OCI-LY1 (cell line): ENCODE measurements around the gene MRPL33.

Experiments
- H2AFZ ChIP-seq: fragments of 200-600 bp; sonication (generic), shearing (Covaris generic); 2 replicates; pipeline ENCODE4 v1.6.0; 2014; ENCODE audit warnings: antibody characterized with exemption, mild to moderate bottlenecking, low read length
- H3F3A ChIP-seq: fragments of 200-600 bp; sonication (generic), shearing (Covaris generic); 2 replicates; pipeline ENCODE4 v1.6.0; 2014; ENCODE audit warnings: mild to moderate bottlenecking, antibody characterized with exemption, low read length, moderate library complexity; ENCODE audit not compliant: insufficient read depth
- H3K27ac ChIP-seq: fragments of 200-600 bp; sonication (generic); 2 replicates; pipeline ENCODE4 v1.5.1; 2014; ENCODE audit warnings: low read length, mixed run types, mild to moderate bottlenecking, low read depth; ENCODE audit not compliant: poor library complexity, severe bottlenecking
- H3K27me3 ChIP-seq: fragments of 200-600 bp; sonication (generic); 2 replicates; pipeline ENCODE4 v1.6.0; 2014; ENCODE audit warnings: antibody characterized with exemption, mild to moderate bottlenecking, low read length, moderate library complexity; ENCODE audit not compliant: insufficient read depth
- H3K36me3 ChIP-seq: fragments of 200-600 bp; sonication (generic); 2 replicates; pipeline ENCODE4 v1.6.1; 2014; ENCODE audit warnings: mild to moderate bottlenecking, antibody characterized with exemption, low read length, moderate library complexity, mixed read lengths; ENCODE audit not compliant: insufficient read depth
- H3K4me1 ChIP-seq: fragments of 200-600 bp; sonication (generic); 2 replicates; pipeline ENCODE4 v1.5.1; 2014; ENCODE audit warnings: mild to moderate bottlenecking, low read length, moderate library complexity; ENCODE audit not compliant: insufficient read depth, severe bottlenecking
- H3K4me2 ChIP-seq: fragments of 200-600 bp; sonication (generic), shearing (Covaris generic); 2 replicates; pipeline ENCODE4 v1.6.1; 2014; ENCODE audit warnings: low read length
- H3K4me3 ChIP-seq: fragments of 200-600 bp; sonication (generic); 2 replicates; pipeline ENCODE4 v1.5.1; 2014; ENCODE audit warnings: low read length, low read depth, mild to moderate bottlenecking, mixed read lengths; ENCODE audit not compliant: poor library complexity, severe bottlenecking
- H3K79me2 ChIP-seq: fragments of 200-600 bp; shearing (Covaris generic); 2 replicates; pipeline ENCODE4 v1.6.1; 2016; ENCODE audit warnings: mixed run types, low read length, mixed read lengths; ENCODE audit not compliant: insufficient read depth
- H3K9ac ChIP-seq: fragments of 200-600 bp; sonication (generic), shearing (Covaris generic); 2 replicates; pipeline ENCODE4 v1.6.1; 2014; ENCODE audit warnings: mild to moderate bottlenecking, low read length, mixed read lengths
- H3K9me2 ChIP-seq: fragments of 200-600 bp; sonication (generic), shearing (Covaris generic); 2 replicates; pipeline ENCODE4 v1.6.1; 2014; ENCODE audit warnings: low read depth, mild to moderate bottlenecking, low read length, mixed read lengths
- H3K9me3 ChIP-seq: fragments of 200-600 bp; shearing (Covaris generic); 2 replicates; pipeline ENCODE4 v1.6.1; 2014; ENCODE audit warnings: low read length, mixed read lengths
- H4K20me1 ChIP-seq: fragments of 200-600 bp; sonication (generic), shearing (Covaris generic); 2 replicates; pipeline ENCODE4 v1.6.0; 2016; ENCODE audit warnings: mild to moderate bottlenecking, low read length; ENCODE audit not compliant: insufficient read depth
- EZH2 ChIP-seq: fragments of 200-600 bp; sonication (generic), shearing (Covaris generic); IDR thresholded peaks from 2 replicates; pipeline ENCODE4 v1.8.0; 2017; ENCODE audit warnings: borderline replicate concordance, mixed run types, mild to moderate bottlenecking, antibody characterized with exemption, low read length, moderate library complexity, mixed read lengths
- TF ChIP-seq, protein P1 (sequence below): fragments of 200-600 bp; sonication (generic), shearing (Covaris generic); IDR thresholded peaks from 2 replicates; pipeline ENCODE4 v1.5.1; 2017; ENCODE audit warnings: mild to moderate bottlenecking, antibody characterized with exemption, low read length, moderate library complexity, mixed read lengths

The MRPL33 gene

DNA sequence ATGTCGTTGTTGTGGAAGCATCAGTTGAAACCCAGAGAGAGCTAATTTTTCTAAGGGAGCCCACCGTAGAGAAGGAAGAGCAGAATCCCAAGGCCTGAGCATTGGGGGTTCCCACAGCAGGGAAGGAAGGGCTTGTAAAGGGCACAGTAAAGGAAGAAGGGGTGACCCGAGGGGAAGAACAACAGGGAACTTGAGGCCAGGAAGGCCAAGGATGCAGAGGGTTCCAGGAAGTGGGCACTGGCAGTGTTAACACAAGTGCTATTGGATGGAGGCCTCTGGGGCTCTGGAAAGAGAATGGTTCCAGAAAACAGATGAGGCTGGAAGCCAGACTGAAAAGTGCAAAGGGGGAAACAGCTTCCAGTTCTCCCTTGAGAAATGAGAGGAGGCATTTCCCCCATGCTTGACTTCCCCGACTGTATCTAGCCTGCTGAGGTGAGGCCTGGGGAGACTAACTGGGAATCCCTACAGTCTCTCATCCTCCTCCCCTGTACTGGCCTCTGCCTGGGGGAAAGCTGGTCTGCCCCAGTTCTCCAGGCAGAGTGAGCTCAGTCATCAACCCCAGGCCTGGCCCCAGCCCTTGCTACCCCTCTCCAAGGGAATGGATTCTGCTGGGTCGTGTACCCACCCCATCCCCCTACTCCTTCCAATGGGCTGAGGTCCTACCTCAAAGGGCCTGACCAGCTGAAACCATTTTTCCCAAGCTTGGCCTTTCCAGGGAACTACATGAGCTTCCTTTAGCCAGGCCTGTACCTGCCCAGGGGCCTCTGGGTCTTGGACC lies 43.2 kb upstream of the MRPL33 start:
- Histone ChIP-seq H3K79me2 (no peaks in the 10 kb centered on the region), H3K4me3 (no peak overlapping the region), H3K9ac (no peak overlapping the region), H3K27me3 (no peaks in the 10 kb centered on the region), H2AFZ (no peak overlapping the region), H3K4me2 (no peak overlapping the region), H3K36me3 (no peaks in the 10 kb centered on the region), H3F3A (no peaks in the 10 kb centered on the region), H4K20me1 (no peaks in the 10 kb centered on the region), H3K4me1 (no peaks in the 10 kb centered on the region), H3K9me3 (no peaks in the 10 kb centered on the region), H3K9me2 (no peaks in the 10 kb centered on the region), H3K27ac (no peak overlapping the region)
- TF ChIP-seq, protein P1, sequence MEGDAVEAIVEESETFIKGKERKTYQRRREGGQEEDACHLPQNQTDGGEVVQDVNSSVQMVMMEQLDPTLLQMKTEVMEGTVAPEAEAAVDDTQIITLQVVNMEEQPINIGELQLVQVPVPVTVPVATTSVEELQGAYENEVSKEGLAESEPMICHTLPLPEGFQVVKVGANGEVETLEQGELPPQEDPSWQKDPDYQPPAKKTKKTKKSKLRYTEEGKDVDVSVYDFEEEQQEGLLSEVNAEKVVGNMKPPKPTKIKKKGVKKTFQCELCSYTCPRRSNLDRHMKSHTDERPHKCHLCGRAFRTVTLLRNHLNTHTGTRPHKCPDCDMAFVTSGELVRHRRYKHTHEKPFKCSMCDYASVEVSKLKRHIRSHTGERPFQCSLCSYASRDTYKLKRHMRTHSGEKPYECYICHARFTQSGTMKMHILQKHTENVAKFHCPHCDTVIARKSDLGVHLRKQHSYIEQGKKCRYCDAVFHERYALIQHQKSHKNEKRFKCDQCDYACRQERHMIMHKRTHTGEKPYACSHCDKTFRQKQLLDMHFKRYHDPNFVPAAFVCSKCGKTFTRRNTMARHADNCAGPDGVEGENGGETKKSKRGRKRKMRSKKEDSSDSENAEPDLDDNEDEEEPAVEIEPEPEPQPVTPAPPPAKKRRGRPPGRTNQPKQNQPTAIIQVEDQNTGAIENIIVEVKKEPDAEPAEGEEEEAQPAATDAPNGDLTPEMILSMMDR: no peak

DNA sequence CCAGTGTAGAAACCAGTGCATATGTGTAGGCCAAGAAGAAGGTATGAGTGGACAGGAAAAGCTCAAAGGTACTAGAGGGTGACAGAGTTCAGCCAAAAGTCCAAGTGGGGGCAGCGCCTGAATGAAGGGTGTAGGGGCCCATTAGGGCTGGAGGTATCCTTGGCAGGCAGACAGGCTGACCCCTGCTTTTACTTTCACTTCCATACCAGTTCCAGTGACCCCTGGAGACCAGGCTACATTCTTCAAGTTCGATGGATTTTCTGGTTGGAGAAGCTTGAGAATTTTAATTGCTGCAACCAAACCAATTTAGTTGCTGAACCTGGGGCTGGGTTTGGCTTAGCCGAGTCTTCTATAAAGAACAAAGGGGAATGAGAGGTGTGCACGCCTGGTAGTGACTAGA lies 42.3 kb upstream of the MRPL33 start:
- Histone ChIP-seq H3K27me3 (no peaks in the 10 kb centered on the region), H3K9ac (no peak overlapping the region), H3K4me3 (no peak overlapping the region), H3K27ac (no peak overlapping the region), H2AFZ (no peak overlapping the region), H3K4me1 (no peaks in the 10 kb centered on the region), H3F3A (no peaks in the 10 kb centered on the region), H3K4me2 (no peak overlapping the region), H3K9me2 (no peaks in the 10 kb centered on the region), H3K9me3 (no peaks in the 10 kb centered on the region), H3K79me2 (no peaks in the 10 kb centered on the region), H3K36me3 (no peaks in the 10 kb centered on the region), H4K20me1 (no peaks in the 10 kb centered on the region)
- TF ChIP-seq, protein P1: no peak
- TF ChIP-seq EZH2: no peak

- no peak overlapping the region for H3K4me3 ChIP-seq
- H3K27me3 ChIP-seq: no peaks in the 10 kb centered on the region
- TF ChIP-seq EZH2: no peak
- TF ChIP-seq, protein P1: no peak
- no peak overlapping the region for H3K4me2 ChIP-seq
- H3K36me3 ChIP-seq: no peaks in the 10 kb centered on the region
- no peaks in the 10 kb centered on the region for H3F3A ChIP-seq
- H3K27ac ChIP-seq: no peak overlapping the region
- no peak overlapping the region for H2AFZ ChIP-seq
- H3K9me2 ChIP-seq: no peaks in the 10 kb centered on the region
- H3K79me2 ChIP-seq: no peaks in the 10 kb centered on the region
- no peaks in the 10 kb centered on the region for H3K4me1 ChIP-seq
- H4K20me1 ChIP-seq: no peaks in the 10 kb centered on the region
- H3K9me3 ChIP-seq: no peaks in the 10 kb centered on the region
- no peak overlapping the region for H3K9ac ChIP-seq
Measured at GRCh38 chr2:27729614-27730013, 41.9 kb upstream of the MRPL33 start.
